Upper lobe of right lung (tissue), 1 donor: Measurements from ENCODE around the gene FPR2. TPM values are rescaled to one million over a fixed set of nuclear protein-coding genes. Genes with fewer than 3 reads are reported as not detected.

ENCODE experiments used
- ATAC-seq: fragments of 200-7000 bp; cut with Tn5 transposase; one replicate; pipeline ENCODE4 v1.9.1; 2020; ENCODE audit warnings: mild to moderate bottlenecking, moderate library complexity
- DNase-seq: peaks from one replicate; pipeline ENCODE4 v3.0.0-alpha.2; 2020
- H3K27ac ChIP-seq: fragments of 200-600 bp; one replicate; pipeline ENCODE4 v1.8.0; 2022
- H3K27me3 ChIP-seq: fragments of 200-600 bp; one replicate; pipeline ENCODE4 v1.8.0; 2022; ENCODE audit warnings: mild to moderate bottlenecking
- H3K36me3 ChIP-seq: fragments of 200-600 bp; one replicate; pipeline ENCODE4 v1.8.0; 2022
- H3K4me1 ChIP-seq: fragments of 200-600 bp; one replicate; pipeline ENCODE4 v1.8.0; 2022
- H3K4me3 ChIP-seq: fragments of 200-600 bp; one replicate; pipeline ENCODE4 v1.8.0; 2022; ENCODE audit warnings: mild to moderate bottlenecking
- H3K9me3 ChIP-seq: fragments of 200-600 bp; one replicate; pipeline ENCODE4 v1.8.0; 2022
- intact Hi-C: fragments of 100-400 bp; cut with DNase I; formaldehyde crosslinking; loops from one replicate; pipeline ENCODE4 v1.11.0; 2022
- total RNA-seq: library from RNA; stranded (reverse); fragmentation: NEBNext Ultra II Directional; extraction: Animal tissue kit (Norgen Biotek cat#: 25700); gene quantifications from one replicate; pipeline ENCODE4 v1.2.1, GENCODE V29; 2021
- TF ChIP-seq, protein P1 (sequence below): fragments of 200-600 bp; IDR thresholded peaks from one replicate; pipeline ENCODE4 v1.8.0; 2022; ENCODE audit warnings: antibody characterized with exemption
- donor health status: DM: no; HTN: yes; CAD: no; lungs with severe emphysema.

Gene FPR2
- total RNA-seq, 1 donor from 2014 or later = 12.5 TPM

DNA sequence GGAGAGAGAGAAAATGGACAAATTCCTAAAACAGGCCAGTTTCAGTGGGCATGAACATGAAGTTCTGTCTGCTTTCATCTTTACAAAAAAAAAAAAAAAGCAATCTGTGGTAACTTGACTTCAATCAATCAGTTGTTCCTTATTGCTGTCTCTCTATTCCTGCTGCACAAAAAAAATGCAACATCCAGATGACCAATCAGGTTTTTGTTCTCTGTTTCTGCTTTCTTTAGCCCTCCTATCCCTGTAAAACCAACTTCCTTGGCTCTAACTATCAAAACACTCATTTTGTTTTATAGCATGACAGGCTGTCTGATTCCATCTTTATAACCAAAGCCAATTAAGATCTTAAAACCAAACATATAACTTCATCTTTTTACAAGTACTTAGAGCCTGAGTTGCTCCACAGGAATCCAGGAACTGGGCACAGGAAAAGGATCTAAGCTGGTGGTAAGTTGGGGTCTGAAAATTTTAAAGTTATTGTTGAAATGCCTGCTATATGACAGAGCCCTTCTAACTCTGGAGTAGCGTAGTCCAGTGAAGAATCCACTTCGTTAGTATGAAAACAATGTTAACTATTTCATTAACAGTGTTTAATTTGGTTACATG lies 34.0 kb downstream of the FPR2 start, which contains the start of gene FPR3:
Gene FPR3 (plus strand): TSS at position 273 of the 606 bp plus-strand sequence. CDS start 28,592 bp downstream, outside the sequence.
- Histone ChIP-seq H3K4me1 (peaks cover 10% of the 10 kb centered on the region), H3K36me3 (no peaks in the 10 kb centered on the region), H3K9me3 (no peaks in the 10 kb centered on the region), H3K27ac (peak within 1 kb of the TSS; percentile 86), H3K4me3 (peak within 1 kb of the TSS; percentile 22), H3K27me3 (no peaks in the 10 kb centered on the region)
- TF ChIP-seq, protein P1, sequence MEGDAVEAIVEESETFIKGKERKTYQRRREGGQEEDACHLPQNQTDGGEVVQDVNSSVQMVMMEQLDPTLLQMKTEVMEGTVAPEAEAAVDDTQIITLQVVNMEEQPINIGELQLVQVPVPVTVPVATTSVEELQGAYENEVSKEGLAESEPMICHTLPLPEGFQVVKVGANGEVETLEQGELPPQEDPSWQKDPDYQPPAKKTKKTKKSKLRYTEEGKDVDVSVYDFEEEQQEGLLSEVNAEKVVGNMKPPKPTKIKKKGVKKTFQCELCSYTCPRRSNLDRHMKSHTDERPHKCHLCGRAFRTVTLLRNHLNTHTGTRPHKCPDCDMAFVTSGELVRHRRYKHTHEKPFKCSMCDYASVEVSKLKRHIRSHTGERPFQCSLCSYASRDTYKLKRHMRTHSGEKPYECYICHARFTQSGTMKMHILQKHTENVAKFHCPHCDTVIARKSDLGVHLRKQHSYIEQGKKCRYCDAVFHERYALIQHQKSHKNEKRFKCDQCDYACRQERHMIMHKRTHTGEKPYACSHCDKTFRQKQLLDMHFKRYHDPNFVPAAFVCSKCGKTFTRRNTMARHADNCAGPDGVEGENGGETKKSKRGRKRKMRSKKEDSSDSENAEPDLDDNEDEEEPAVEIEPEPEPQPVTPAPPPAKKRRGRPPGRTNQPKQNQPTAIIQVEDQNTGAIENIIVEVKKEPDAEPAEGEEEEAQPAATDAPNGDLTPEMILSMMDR = no peak
- intact Hi-C loops = no loop called here
- no peak for DNase-seq
- ATAC-seq = no peak

DNA sequence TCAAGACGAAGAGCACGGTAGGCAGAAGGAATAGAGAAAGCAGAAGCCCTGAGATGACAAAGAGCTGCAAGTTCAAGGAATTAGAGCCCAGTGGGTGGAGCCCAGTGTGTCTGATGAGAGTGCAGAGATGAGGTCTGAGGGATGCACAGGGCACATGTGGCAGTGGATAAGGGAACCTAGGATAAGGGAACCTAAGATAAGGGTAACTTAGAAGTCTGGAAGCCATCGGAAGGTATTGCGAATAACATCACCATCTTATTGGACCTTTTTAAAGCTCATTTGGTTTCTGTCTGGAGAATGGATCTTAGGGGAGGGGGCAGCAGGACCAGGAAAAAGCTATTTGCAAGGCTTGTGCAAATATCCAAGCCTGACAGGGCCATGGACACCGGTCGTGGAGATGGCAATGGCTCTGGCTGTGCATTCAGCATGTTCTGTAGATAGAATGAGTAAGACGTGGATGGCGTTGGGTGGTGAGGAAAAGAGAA lies 35.3 kb downstream of the FPR2 start:
- intact Hi-C loops = no loop called here
- no peaks in the 10 kb centered on the region for H3K9me3 ChIP-seq
- TF ChIP-seq, protein P1 = no peak
- ATAC-seq (peak; percentile 77), DNase-seq (no peak)
- H3K27ac ChIP-seq = peak overlapping the region; percentile 86
- peak overlapping the region; percentile 22 for H3K4me3 ChIP-seq
- no peaks in the 10 kb centered on the region for H3K36me3 ChIP-seq
- H3K4me1 ChIP-seq = peaks cover 20% of the 10 kb centered on the region
- no peaks in the 10 kb centered on the region for H3K27me3 ChIP-seq

DNA sequence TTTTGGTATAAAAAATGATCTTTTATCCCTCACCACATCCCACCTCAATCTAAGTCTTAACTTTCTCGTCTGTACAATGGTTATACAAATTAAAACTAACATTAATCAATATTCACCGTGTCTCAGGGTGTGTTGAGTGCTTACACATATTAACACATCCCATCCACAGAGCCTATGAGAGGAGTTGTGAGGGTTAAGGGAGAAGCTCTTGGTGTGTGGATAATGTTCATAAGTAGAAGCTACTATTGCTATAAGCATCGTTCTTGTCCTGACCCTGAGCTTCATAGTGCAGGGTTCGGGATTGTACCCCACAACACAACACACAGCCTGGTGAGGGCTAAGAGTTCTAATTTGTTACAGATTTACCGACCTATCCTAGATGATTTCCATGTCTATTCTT lies 36.5 kb downstream of the FPR2 start:
- no peak for ATAC-seq
- H3K4me3 ChIP-seq = peak overlapping the region; percentile 22
- no peak for DNase-seq
- intact Hi-C loops = no loop called here
- peaks cover 20% of the 10 kb centered on the region for H3K4me1 ChIP-seq
- H3K27me3 ChIP-seq = no peaks in the 10 kb centered on the region
- H3K9me3 ChIP-seq = no peaks in the 10 kb centered on the region
- TF ChIP-seq, protein P1 = no peak
- H3K36me3 ChIP-seq = no peaks in the 10 kb centered on the region
- H3K27ac ChIP-seq = peak overlapping the region; percentile 86

DNA sequence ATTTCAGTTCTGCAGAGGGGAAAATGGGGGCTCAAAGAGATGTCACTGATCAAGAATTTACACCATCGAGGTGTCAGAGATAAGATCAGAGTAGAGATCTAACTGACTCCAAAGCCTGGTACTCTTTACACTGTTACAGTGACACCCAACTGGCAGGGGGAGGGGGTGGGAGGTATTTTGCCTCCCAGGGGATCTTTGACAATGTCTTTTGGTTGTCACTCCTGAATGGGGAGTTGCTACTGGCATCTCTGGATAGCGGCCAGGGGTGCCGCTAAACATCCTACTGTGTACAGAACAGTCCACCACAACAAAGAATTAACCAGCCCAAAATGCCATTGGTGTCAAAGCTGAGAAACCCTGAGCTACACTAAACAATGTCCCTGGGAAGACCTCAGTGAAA lies 37.1 kb downstream of the FPR2 start:
- intact Hi-C loops = no loop called here
- Histone ChIP-seq H3K27me3 (no peaks in the 10 kb centered on the region), H3K36me3 (no peaks in the 10 kb centered on the region), H3K9me3 (no peaks in the 10 kb centered on the region), H3K4me3 (no peak overlapping the region), H3K27ac (peak overlapping the region; percentile 86), H3K4me1 (peaks cover 20% of the 10 kb centered on the region)
- ATAC-seq (no peak), DNase-seq (no peak)
- TF ChIP-seq, protein P1 = no peak

DNA sequence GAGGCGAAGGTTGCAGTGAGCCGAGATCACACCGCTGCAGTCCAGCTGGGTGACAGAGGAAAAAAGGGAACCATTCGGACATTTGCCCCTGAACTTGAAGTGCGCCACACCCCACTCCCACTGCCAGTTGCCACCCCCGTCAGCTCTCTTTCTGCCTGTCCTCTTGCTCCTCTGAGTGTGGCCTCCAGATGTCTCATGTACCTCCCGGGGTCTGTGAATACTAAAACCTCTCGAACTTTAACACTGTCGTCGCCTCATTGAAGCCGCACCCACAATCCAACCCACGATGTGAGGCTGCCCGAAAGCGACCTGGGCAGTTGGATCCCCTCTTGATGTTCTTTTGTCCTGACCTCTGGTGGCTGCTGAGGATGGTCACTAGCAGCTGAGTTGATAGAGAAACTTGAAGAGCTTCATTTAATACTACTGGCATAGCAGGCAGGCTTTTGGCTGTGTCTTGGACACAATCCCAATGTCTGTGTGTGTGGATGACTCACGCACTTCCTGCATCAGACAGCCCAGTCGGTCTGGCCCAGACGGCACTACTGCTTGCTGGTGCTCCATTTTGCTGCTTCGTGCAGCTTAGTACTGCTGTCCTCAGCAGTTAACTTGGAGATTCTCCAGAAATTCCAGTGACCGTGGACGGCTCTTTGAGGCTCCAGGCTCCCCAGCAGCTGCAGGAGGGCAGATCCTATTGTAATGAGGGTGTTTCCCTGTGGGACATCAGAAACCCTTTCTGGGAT lies 38.2 kb downstream of the FPR2 start:
- no peaks in the 10 kb centered on the region for H3K9me3 ChIP-seq
- H3K27ac ChIP-seq = peak overlapping the region; percentile 86
- H3K27me3 ChIP-seq = no peaks in the 10 kb centered on the region
- DNase-seq (peak; percentile 78), ATAC-seq (peak; percentile 87)
- TF ChIP-seq, protein P1 = no peak
- H3K36me3 ChIP-seq = no peaks in the 10 kb centered on the region
- H3K4me1 ChIP-seq = peaks cover 20% of the 10 kb centered on the region
- H3K4me3 ChIP-seq = no peak overlapping the region
- intact Hi-C loops = no loop called here
